HL-60 (cell line): ENCODE data around the gene S100A6.

Experiments
- GABPA ChIP-seq: IDR thresholded peaks from 2 replicates; pipeline ENCODE4 v1.6.1; 2012; ENCODE audit warnings: low read depth
- POLR2AphosphoS5 ChIP-seq: IDR thresholded peaks from 2 replicates; pipeline ENCODE4 v1.6.1; 2012; ENCODE audit warnings: low read depth
- REST ChIP-seq: IDR thresholded peaks from 2 replicates; pipeline ENCODE4 v1.6.1; 2012; ENCODE audit warnings: low read depth; ENCODE audit not compliant: insufficient replicate concordance
- SPI1 ChIP-seq: IDR thresholded peaks from 2 replicates; pipeline ENCODE4 v1.6.1; 2012; ENCODE audit warnings: low read depth, mild to moderate bottlenecking, borderline replicate concordance
- TF ChIP-seq, protein P1 (sequence below): IDR thresholded peaks from one replicate; pipeline ENCODE4 v1.5.1; 2011; ENCODE audit warnings: low read length, control low read depth, inconsistent platforms; ENCODE audit not compliant: insufficient read depth

DNA sequence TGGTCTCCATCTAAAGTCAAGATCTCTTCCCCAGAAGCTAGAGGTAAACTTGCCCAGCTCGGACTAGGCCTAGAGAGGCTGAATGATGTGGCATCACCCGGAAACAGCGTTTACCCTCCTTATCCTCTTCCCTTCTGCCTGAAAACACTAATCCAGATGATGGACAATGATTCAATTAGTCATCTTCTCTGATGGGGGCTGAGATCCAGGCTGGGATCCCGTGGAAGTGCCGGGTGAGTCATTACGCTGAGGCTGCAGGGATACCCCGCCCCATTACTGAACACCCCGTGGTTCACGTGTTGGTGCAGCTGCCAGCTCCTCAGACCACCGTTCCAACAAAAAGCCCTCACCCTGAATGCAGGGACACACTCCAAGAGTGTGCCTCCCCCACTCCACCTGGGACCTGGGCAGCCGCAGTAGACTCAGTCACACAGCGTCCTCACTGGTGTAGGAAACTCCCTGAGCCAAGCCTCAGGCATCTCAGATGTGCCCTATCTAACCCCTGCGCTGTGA is 2.0 kb downstream of the S100A6 start:
- TF ChIP-seq, protein P1, sequence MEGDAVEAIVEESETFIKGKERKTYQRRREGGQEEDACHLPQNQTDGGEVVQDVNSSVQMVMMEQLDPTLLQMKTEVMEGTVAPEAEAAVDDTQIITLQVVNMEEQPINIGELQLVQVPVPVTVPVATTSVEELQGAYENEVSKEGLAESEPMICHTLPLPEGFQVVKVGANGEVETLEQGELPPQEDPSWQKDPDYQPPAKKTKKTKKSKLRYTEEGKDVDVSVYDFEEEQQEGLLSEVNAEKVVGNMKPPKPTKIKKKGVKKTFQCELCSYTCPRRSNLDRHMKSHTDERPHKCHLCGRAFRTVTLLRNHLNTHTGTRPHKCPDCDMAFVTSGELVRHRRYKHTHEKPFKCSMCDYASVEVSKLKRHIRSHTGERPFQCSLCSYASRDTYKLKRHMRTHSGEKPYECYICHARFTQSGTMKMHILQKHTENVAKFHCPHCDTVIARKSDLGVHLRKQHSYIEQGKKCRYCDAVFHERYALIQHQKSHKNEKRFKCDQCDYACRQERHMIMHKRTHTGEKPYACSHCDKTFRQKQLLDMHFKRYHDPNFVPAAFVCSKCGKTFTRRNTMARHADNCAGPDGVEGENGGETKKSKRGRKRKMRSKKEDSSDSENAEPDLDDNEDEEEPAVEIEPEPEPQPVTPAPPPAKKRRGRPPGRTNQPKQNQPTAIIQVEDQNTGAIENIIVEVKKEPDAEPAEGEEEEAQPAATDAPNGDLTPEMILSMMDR = no peak
- TF ChIP-seq POLR2AphosphoS5 (no peak), REST (no peak), SPI1 (no peak), GABPA (no peak)
